IPS-NIHi7 (cell line): ENCODE data around the gene CBR1.
"Not testable (repeated sequence)": the region's sequence is repeated elsewhere in the genome, so short reads cannot be mapped to it uniquely, and the experiment has no call there.

ENCODE experiments used
- DNase-seq: peaks from one replicate; pipeline ENCODE4 v3.0.0; 2012; ENCODE audit warnings: mixed read lengths; ENCODE audit errors: extremely low spot score

CBR1 gene

DNA sequence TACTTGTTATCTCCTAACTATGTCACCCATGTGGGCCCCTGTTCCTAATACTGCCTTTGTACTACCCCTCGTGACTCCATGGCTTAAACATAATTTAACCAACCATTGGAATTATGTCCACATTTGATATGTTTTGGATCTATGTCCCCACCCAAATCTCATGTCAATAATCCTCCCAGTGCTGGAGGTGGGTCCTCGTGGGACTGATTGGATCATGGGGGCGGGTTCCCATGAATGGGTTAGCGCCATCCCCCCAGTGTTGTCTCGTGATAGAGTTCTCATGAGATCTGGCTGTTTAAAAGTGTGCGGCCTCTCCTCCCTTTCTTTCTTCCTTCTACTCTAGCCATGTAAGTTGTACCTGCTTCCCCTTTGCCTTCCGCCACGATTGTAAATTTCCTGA is 9.8 kb downstream of the CBR1 start:
- DNase-seq, result no peak

DNA sequence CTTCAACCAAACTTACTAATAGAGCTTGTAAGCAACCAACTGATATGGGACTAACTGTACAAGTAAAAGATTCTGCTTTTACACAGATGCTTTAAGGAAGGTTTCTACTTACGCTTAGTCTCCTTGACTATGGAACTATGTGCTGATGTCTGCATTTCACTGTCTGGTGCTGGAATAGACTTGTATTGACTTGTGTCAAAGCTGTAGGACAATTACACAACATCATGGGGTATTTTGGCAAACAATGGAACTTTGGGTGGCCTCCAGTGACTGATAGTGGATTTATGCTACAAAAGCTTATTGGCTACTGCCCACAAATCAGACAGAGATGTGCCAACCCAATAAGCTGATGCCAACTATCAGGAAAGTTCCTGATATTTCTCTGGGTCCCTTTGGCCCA is 10.6 kb downstream of the CBR1 start:
- no peak for DNase-seq

DNA sequence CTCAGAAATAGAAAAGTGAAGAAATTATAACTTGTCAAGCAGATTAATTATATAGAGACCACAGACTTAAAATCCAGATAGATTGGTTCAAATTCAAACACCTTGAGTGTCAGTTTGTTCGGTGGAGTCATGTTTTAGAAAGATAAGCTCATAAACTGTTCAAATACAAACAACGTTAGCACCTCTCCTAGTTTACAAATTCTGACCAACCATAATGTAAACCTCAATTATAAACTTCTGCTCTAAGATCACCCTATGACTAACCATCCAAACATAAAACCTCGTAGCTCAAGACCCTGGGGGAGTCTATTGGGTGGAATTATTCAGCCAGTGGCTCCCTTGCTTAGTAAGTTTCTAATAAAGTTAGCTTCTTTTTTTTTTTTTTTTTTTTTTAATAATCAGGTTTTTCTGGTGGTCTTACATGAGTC is 12.4 kb downstream of the CBR1 start:
- no peak for DNase-seq

DNA sequence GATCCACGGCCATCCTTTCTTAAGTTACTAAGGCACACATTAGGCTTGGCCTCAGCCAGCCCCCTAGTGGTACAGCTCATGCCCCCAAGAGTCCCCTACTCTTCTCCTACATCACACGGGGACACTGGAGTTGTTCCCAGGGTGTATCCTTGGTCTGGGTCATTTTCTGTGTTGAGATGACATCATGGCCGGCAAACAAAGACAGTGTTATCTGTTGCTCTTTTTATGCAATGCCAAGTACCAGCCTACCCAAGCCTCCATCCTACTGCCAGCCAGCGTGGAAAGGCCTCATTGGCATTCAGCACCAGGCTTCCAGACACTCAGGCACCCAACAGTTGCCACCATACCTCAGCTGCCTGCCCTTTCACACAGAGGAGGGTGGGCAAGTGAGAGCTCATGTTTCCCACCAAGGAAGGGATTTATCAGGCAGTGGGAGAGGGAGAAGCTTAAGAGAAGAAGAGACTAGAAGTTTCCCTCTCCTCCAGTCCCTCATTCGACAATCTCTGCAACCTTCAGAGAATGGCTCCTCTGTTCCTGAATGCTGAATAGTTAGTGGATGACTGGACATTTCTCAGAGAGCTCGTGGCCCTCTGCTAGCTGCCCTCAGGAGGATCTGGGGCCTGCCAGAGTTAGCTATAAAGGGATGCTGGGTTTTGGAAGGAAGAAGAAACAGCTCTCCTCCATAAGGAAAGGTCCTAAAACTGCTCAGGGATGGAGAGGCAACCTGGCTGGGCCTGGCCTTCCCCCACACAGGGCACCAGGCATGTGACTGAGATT is 17.7 kb downstream of the CBR1 start:
- peak; percentile 39 for DNase-seq

DNA sequence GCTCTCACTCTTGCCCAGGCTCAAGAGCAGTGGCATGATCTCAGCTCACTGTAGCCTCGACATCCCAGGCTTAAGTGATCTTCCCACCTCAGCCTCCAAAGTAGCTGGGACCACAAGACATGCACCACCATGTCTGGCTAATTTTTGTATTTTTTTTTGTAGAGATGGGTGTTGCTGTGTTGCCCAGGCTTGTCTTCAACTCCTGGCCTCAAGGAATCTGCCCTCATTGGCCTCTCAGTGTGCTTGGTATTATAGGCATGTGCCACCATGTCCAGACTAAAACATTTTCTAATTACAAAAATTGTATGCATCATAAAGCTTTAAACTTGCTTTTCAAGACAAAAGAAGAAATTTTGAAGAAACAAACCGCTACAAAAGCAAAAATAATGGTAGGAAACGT is 20.1 kb downstream of the CBR1 start:
- no peak for DNase-seq

DNA sequence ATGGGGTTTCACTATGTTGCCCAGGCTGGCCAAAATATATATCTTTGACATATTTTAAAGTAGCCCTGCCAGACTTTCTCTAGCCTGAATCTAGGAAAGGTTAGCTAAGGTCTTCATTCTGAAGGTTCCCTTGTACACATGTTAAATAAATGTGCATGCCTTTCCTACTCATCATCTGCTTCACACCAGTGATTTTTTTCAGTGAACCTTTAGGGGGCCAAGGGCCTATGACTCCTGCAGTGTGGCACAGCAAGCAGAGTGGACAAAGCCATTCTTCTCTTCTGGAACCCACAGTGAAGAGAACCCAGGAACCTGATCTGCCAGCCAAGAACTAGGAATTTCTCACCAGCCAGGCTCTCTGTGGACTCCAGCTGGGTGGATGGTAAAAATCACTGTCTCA is 22.9 kb downstream of the CBR1 start:
- no peak for DNase-seq

DNA sequence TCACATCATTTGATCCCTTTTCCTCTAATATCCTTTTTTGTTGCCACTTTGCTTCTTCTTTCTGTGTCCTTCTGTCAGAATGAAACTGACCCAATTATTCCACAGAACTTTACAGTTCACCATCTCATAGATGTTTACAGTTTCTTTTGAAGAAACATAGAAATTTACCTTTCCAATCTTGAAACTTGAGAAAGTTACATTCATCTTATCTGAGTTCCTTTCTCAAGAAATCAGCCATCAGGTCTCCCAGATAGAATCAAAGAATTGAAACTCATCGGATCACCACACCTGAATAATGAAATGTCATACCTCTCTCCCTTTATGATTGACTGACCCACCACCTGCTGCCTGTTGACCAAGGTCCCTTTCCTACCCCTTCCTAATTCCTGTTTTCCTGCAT is 23.7 kb downstream of the CBR1 start:
- no peak for DNase-seq

DNA sequence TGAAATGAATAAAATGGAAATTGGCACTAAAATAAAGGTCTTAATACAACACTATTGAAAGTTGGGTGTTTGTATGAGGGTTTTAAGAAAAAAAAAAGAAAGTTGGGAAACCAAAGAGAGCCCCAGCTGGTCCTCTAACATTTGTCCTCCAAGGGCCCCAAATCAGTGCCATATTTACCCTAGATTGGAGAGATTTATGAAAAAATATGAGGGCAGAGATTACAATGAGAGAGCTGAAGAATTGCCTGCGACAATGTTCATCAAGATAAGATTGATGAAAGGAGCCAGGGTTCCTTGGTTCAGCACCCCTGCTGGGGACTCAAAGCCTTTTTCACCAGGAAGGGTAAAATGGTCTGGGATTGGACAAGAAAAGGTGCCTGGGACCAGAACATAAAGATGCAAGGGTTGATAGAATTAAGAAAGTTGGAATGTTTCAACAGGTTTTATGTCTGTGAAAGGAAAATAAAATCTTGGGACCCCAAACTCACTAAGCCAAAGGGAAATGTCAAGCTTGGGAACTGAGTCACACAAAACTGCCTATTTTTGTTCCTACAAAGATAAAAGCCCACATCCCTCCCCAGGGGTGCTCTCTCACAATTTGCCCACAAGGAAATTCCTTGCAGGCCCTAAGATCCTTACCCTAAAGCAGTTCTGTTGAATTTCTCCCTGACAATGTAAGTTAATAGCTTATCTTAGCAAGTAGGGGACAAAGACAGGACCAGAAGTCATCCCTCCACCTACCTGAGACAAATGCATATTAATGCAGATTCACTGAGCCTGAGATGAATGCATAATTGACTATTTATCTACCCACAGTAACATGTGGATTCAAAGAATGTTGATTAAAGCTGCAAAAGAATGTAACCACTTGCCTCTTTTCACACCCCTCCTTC is 26.8 kb downstream of the CBR1 start:
- DNase-seq, result no peak

DNA sequence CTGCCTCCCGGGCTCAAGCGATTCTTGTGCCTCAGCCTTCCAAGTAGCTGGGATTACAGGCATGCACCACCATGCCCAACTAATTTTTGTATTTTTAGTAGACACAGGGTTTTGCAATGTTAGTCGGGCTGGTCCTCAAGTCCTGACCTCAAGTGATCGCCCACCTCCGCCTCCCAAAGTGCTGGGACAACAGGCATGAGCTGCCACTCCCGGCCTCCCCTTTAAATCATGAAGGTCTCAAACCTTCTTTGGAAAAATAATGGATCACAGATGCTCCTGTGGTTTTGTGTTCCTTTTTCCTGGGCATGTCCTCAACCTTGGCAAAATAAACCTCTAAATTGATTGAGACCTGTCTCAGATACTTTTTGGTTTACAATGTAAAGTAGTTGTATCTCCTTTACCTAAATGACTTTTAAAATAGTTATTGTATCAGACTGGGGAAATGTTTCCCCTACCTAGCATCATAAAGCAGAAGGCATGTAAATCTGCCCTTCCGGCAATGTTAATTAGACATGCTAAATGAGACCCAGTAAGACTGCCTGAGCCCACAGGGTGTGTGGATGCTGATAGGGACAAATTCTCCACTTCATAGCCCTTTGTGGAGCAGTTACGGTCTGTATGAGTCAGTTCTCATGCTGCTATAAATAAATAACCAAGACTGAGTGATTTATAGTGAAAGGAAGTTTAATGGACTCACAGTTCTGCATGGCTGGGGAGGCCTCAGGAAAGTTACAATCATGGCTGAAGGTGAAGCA is 27.8 kb downstream of the CBR1 start:
- DNase-seq, result no peak

DNA sequence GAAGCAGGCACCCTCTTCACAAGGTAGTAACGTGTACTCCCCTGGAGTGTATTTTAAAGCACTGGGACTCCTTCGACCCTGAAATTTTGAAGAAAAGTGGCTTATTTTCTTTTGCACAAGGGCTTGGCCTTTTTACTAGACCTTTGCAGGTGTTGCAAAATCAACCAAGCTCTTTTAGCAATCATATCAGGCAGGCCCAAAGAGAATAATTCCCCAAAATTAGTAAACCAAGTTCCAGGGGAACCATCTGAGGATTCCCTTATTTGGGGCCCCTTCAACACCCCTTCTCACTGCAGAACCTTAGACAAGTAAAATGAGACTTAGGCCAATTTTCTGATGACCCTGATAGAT is 28.3 kb downstream of the CBR1 start:
- DNase-seq, result no peak

DNA sequence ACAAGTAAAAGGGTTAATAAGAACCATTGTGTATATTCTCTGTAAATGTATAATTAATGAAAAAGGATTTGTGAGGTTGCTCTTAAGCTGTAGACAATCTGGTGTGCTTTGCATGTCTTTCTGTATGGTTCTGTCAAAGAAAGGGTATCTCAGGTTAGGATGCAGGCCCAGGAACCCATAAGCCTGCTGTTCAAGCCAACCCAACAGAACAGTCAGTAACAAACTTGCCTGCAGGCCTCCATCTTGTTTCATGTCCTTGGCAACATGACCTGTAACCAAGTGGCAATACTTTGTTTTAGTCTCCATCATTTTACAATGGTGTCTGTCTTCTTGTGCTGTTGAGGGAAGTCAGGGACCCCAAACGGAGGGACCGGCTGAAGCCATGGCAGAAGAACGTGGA is 29.2 kb downstream of the CBR1 start:
- no peak for DNase-seq

DNA sequence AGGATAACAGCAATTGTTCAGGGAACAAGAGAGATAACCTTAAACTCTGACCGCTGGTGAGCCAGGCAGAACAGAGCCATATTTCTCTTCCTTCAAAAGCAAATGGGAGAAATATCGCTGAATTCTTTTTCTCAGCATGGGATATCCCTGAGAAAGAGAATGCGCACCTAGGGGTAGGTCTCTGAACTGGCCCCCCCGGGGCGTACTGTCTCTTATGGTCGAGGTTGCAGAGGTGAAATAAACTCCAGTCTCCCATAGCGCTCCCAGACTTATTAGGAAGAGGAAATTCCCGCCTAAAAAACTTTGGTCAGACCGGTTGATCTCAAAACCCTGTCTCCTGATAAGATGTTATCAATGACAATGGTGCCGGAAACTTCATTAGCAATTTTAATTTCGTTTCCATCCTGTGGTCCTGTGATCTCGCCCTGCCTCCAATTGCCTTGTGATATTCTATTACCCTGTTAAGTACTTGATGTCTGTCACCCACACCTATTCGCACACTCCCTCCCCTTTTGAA is 29.9 kb downstream of the CBR1 start:
- DNase-seq, result not testable (repeated sequence)

DNA sequence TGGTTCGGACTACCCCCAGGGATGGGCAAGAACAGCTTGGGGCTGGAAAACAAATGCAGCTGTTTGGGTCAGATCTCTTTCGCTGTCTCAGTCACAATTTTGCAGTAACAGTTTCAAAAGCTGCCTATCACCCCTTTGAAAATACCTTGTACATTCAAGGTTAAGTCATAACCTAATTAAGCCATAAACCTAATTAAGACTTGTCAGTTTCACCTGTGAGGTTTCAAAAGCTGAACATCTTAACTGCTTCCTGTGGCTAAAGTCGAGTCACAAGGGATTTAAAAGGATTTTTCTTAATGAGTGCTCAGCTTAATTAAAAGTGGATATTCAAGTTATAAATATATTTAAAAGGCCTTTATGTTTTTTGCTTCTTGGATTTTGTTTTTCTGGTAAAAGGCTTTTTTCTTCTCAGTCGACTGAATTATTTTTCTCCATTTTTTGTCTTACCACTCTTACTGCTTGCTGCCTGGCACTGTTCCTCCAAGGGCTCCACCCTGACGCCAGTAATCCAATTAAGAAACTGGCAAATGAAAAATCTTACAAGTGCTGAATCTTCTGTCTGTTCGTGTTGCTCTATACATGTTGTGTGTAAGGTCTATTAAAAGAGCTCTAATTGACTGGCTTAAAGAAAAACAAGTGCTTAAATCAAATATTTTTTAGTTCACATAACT is 31.3 kb downstream of the CBR1 start:
- DNase-seq, result no peak

DNA sequence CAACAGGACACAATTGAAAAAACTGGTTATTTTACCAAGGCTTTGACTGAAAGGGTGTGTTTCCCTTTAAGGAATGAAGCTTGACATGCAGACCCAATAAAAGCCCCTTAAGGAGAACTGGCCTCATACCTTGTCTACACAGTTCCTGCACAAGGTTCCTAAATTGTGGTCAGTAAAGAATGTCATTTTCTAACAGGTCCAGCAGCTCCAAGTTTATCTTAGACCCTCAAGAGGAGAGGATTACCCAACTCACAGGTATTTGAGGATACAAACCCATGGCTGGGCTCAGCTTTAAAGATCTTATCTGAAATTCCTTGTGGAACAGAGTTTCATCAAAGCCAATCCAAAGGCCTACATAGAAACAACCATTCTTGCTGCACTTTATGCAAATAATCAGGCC is 33.6 kb downstream of the CBR1 start:
- no peak for DNase-seq

DNA sequence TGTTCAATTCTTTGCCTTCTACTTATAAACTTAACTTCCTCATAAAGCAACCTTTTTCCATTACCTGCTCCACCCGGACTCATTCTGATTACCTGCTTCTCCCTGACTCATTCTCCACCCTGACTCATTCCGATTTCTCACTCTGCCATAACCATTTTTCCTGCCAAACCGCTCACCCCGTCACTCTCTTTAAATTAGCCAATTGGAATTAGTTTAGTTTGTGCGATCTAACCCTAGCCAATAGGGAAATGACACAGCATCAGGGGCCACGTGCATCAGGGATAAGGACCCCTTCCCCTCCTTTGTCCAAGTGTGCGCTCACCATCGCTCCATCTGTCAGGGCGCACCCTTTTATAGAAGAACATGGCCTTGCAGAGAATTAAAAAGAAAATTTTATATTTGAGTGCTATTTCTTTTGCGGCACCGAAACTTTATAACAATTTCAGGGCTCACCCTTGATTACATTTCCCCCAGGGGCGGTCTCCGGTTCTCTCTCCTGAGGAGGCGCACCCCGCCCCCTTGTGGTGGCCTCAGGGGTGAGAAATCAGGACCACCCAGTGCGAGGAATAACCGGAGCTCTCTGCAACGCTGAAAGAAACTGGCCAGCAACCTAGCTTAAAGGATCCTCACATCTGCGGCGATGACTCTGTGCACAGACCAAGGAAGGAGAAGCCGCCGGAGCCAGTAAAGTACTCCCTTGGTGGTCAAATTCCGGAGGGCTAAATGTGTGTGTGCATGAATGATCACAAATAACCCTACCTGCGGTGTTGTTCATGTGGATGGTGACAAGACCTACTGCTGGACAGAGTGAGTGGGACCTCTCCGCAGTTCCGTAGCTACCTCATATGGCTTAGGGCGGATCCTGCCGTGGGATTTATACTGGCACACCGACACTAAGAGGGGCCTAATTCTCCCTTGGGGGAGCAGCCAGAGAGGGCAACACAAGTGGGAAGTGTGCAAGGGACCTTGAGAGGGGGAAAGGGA is 34.8 kb downstream of the CBR1 start:
- peak; percentile 40 for DNase-seq

DNA sequence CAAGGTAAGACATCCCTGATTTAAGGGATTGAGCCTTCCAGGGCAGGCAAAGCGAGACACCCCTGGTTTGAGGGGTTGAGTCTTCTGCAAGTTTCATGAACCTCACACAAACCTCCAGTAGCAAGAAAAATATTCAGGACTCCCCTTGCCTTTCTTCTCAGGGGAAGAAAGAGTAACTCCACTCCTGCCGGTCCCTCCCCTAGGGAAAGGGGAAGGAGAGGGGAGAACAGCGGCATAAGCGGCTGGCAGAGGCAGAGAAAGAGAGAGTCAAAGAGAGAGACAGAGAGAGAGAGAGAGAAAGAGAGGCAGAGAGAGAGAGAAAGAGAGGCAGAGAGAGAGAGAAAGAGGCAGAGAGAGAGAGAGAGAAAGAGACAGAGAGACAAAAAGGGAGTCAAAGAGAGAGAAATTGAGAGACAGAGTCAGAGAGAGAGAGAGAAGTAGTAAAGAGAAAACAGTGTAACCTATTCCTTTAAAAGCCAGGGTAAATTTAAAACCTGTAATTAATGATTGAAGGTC is 35.6 kb downstream of the CBR1 start:
- DNase-seq, result no peak

DNA sequence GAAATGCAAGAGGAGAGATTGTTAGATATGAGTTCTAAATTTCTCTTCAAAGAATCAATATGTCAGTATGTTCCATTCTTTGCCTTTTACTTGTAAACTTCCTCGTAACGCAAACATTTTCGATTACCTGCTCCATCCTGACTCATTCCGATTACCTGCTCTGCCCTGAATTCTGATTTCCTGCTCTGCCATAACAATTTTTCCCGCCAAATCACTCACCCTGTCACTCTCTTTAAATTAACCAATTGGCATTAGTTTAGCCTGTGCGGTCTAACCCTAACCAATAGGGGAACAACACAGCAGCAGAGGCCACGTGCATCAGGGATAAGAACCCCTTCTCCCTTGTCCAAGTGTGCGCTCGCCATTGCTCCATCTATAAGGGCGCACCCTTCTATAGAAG is 40.0 kb downstream of the CBR1 start:
- DNase-seq, result no peak

DNA sequence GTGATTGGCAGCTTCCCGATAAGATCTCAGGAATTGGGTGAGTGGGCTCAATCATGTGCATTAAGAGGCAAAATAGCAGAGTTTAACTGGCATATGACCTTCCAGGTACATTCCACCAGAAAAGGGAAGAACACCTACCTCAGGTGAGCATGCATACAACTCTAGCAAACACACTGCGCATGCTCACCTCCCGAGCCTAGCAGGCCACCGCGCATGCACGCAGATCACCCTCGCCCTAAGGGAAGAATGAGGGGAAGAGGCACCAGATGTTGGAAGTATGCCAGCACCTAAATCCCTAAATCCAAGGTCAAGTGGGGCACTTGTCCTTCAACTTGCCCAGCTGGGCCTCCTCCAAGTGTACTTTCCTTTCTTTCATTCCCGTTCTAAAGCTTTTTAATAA is 41.4 kb downstream of the CBR1 start:
- no peak for DNase-seq

DNA sequence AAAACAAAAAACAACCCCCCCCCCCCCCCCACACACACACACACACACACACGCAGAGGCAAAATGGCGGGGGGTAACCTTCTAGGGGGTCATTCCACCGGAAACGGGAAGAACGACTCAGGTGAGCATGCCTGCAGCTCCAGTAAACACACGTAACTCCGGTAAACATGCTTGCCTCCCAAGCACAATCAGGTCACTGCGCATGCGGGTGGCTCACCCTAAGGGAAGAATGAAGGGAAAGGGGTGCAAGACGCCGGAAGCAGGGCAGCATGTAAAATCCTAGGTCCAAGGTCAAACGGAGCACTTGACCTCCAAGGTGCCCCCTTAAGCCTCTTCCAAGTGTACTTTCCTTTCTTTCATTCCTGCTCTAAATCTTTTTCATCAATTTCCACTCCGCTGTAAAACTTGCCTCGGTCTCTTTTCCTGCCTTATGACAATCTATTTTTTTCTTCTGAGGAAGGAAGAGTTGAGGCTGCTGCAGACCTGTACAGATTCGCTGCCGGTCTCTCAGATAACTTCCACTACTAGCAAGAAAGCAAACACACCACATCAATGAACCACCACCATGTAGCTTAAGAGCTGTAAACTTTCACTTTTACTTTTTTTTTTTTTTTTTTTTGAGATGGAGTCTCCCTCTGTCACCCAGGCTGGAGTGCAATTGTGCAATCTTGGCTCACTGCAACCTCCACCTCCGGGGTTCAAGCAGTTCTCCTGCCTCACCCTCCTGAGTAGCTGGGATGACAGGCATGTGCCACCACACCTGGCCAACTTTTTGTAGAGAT is 44.0 kb downstream of the CBR1 start:
- DNase-seq, result no peak
